Measurements from ENCODE around the gene CREB3.

CREB3 gene

DNA sequence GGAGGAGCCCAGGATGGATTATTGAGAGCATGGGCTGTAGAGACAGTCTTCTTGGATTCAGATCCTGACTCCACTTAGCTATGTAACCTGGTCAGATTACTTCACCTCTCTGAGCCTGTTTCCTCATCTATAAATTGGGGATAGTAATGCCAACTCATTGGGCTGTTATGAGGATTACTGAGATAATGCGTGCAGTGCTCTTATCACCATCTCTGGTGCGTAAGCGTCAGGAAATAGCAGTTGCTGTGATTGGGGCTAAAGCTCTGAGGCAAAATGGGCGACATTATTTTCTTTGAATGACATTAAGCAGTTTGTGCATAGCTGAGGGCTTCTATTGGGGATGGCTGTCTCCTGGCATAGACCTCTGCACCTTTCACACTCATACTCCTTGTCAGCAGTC lies 22.6 kb downstream of the CREB3 start:
- H3K9me3 ChIP-seq (replicated peaks in 1 of 11), result no peaks in the 10 kb centered on the region
- peaks cover 0 to 7% (median 0%) of the 10 kb centered on the region in 11 experiments; a peak in 1 of 22 replicates for H4K20me1 ChIP-seq
- TF ChIP-seq Cebpa-rat (IDR thresholded peaks at IDR 0.05), result no peak
- no peak overlapping the region for H3K9ac ChIP-seq
- no peak overlapping the region for H3K27ac ChIP-seq
- peaks cover 46 to 67% (median 60%) of the 10 kb centered on the region in 10 experiments for H3K4me1 ChIP-seq
- peaks cover 16 to 48% (median 35%) of the 10 kb centered on the region in 11 experiments; a peak in 20 of 22 replicates for H3K36me3 ChIP-seq
- peak overlapping the region in 9 of 11 experiments; percentile 91 to 100 (median 97); a peak in 18 of 22 replicates for H3K4me2 ChIP-seq
- H3K4me3 ChIP-seq, result no peak overlapping the region
- H3K27me3 ChIP-seq, result no peaks in the 10 kb centered on the region

DNA sequence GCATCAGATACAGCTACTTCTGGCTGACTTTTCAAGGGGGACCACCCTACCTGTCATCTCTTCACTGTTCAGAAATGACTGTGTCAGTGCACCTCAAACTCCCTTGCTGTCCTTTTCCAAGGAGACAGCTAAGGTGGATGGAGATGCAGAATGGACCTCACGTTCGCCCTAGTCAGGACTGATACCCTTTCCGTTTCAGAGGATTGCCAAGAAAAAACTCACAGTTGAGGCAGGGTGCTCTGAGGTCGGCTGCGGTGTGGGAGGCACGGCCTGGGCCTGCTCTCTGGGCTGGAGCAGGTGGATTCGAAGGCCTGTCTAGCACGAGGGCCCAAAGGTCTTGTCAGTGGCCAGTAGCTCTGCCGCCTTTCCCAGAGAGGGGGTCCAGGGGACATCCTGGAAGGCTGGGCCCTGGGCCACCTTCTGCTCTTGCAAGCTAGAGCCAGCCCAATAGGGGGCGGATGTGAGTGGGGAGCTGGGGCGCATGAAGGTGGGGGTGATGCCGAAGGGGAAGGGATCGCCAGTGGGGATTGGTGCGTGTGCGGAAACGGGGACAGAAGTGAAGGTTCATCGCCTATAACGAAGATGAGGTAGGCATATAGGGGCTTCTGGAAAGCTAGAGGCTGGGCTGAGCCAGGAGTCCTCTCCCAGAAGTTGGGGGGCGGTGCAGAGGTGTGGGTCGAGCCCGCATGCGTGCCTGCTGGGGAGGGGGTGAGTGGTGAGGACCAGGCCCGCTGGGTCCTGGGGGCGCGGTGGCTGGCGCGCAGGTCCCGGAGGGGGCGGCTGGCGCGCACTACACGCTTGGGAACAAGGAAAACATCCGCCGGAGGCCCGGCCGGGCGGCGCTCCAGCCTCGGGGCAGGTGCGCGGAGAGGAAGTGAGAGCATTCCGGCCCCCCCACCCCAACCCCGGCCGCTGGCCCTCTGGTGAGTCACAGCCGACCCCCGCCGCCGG lies 24.1 kb downstream of the CREB3 start:
- peaks cover 16 to 37% (median 29%) of the 10 kb centered on the region in 11 experiments; a peak in 20 of 22 replicates for H3K36me3 ChIP-seq
- H3K27ac ChIP-seq, result peak overlapping the region in 10 of 11 experiments; percentile 49 to 81 (median 69); a peak in 20 of 22 replicates
- TF ChIP-seq Cebpa-rat (IDR thresholded peaks at IDR 0.05), result no peak
- peak overlapping the region; percentile 56 to 72 (median 60) for H3K4me3 ChIP-seq
- no peaks in the 10 kb centered on the region for H3K9me3 ChIP-seq (replicated peaks in 1 of 11)
- H3K27me3 ChIP-seq, result no peaks in the 10 kb centered on the region
- H3K4me2 ChIP-seq, result peak overlapping the region; percentile 91 to 100 (median 97)
- H3K9ac ChIP-seq, result peak overlapping the region; percentile 49 to 81 (median 69); a peak in 21 of 22 replicates
- peaks cover 50 to 74% (median 69%) of the 10 kb centered on the region in 10 experiments for H3K4me1 ChIP-seq
- peaks cover 0 to 7% (median 0%) of the 10 kb centered on the region in 11 experiments; a peak in 1 of 22 replicates for H4K20me1 ChIP-seq

DNA sequence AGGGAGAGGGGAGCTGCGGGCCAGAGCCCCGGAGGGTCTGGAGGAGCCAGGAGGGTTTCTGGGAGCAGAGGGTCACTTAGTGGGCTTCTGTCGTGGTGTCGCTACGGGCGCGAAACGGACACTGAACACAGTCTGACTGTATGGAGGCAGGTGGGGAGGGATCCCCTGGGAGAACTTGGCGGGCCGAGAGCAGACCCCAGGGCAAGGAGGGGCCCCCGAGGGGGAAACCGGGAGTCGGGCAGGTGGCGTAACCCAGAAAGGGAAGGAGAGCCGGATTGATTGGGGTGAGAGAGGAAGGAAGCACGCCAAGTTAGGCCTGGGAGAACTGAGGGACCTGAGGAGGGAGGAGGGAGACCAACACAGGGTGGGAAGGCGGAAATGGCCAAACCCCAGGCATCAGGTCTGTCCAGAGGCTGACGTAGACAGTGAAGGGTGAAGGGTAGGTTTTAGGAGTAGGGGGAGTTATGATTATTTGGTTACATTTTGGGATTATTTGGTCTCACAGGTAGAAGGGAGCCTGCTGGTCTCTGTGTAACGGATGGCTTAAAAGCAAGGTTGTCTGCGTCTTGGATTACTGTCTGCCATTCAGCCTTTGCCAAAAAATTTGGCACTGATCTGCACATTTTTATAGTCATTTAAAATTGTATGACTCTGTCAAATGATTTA lies 24.9 kb downstream of the CREB3 start:
- peak overlapping the region; percentile 35 to 81 (median 65); a peak in 20 of 22 replicates for H3K27ac ChIP-seq
- H3K27me3 ChIP-seq, result no peaks in the 10 kb centered on the region
- peak overlapping the region; percentile 49 to 81 (median 69); a peak in 20 of 22 replicates for H3K9ac ChIP-seq
- peak overlapping the region; percentile 91 to 100 (median 97) for H3K4me2 ChIP-seq
- TF ChIP-seq Cebpa-rat (IDR thresholded peaks at IDR 0.05), result no peak
- H4K20me1 ChIP-seq, result peaks cover 0 to 7% (median 0%) of the 10 kb centered on the region in 11 experiments; a peak in 1 of 22 replicates
- H3K4me1 ChIP-seq, result peaks cover 50 to 79% (median 70%) of the 10 kb centered on the region in 10 experiments
- peak overlapping the region; percentile 56 to 72 (median 60) for H3K4me3 ChIP-seq
- H3K9me3 ChIP-seq (replicated peaks in 1 of 11), result no peaks in the 10 kb centered on the region
- peaks cover 15 to 29% (median 22%) of the 10 kb centered on the region in 11 experiments; a peak in 20 of 22 replicates for H3K36me3 ChIP-seq

DNA sequence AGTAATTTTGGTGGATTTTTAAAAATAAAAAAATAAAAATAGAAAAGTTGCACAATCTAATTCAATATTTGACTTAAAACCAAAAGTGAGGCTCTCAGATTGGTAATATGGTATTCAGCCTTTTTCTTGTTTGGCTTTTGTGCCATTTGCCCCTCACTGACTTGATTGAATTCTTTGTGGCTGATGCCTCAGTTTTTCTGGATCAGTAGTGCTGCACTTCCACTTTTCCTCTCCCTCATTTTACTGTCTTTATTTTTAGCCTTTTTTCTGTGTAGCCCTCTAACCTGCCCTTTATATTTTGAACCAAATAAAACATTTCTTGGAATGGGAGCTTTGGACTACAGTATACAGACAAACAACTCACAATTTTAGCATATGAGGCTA lies 25.4 kb downstream of the CREB3 start:
- H3K9me3 ChIP-seq (replicated peaks in 1 of 11), result no peaks in the 10 kb centered on the region
- peak overlapping the region in 3 of 10 experiments; percentile 59 to 62 (median 61); a peak in 2 of 20 replicates for H3K4me3 ChIP-seq
- no peaks in the 10 kb centered on the region for H3K27me3 ChIP-seq
- peak overlapping the region; percentile 91 to 100 (median 97); a peak in 21 of 22 replicates for H3K4me2 ChIP-seq
- TF ChIP-seq Cebpa-rat (IDR thresholded peaks at IDR 0.05), result peak in 2 of 11 experiments; percentile 10 to 53; a peak in 1 of 22 replicates
- H3K36me3 ChIP-seq, result peaks cover 10 to 24% (median 16%) of the 10 kb centered on the region in 11 experiments; a peak in 20 of 22 replicates
- H3K4me1 ChIP-seq, result peaks cover 50 to 79% (median 73%) of the 10 kb centered on the region in 10 experiments
- H3K27ac ChIP-seq, result peak overlapping the region in 7 of 11 experiments; percentile 57 to 81 (median 77); a peak in 13 of 22 replicates
- peak overlapping the region in 2 of 11 experiments; percentile 69 to 81; a peak in 4 of 22 replicates for H3K9ac ChIP-seq
- H4K20me1 ChIP-seq, result peaks cover 0 to 7% (median 0%) of the 10 kb centered on the region in 11 experiments; a peak in 1 of 22 replicates

DNA sequence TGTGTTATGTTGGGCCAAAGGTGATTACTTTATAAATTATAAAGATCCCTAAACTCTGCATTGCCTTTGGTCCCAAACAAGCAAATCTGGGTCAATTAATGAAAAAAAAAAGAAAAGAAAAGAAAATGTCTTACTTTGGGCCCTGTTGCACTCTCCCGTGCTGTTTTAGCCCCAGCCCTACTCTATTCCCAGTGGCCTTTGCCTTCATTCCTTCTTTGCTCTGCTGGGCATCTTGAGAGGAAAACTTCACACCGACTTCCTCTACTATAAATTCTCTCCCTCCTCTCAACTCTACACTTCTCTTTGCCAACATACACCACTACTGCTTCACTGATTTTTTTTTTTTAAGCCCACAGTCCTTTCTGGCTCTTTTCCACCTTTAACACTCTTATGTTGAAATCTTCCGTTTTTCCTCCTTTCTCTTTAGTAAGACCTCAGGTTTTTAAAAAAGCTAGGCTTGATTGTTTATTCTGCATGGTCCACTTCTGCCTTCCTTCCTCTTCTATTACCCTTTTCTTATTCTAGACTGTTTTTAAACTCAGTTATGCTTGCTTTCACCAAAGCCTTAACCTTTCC lies 26.1 kb downstream of the CREB3 start:
- H3K27ac ChIP-seq, result peak overlapping the region in 7 of 11 experiments; percentile 22 to 81 (median 77); a peak in 11 of 22 replicates
- peaks cover 50 to 79% (median 73%) of the 10 kb centered on the region in 10 experiments for H3K4me1 ChIP-seq
- H3K4me3 ChIP-seq, result no peak overlapping the region
- H4K20me1 ChIP-seq, result peaks cover 0 to 7% (median 0%) of the 10 kb centered on the region in 11 experiments; a peak in 1 of 22 replicates
- peaks cover 3 to 17% (median 10%) of the 10 kb centered on the region in 11 experiments; a peak in 19 of 22 replicates for H3K36me3 ChIP-seq
- peak overlapping the region; percentile 40 to 100 (median 96) for H3K4me2 ChIP-seq
- H3K27me3 ChIP-seq, result no peaks in the 10 kb centered on the region
- H3K9me3 ChIP-seq (replicated peaks in 1 of 11), result no peaks in the 10 kb centered on the region
- peak overlapping the region in 3 of 11 experiments; percentile 3 to 81 (median 29); a peak in 3 of 22 replicates for H3K9ac ChIP-seq
- TF ChIP-seq Cebpa-rat (IDR thresholded peaks at IDR 0.05), result no peak

DNA sequence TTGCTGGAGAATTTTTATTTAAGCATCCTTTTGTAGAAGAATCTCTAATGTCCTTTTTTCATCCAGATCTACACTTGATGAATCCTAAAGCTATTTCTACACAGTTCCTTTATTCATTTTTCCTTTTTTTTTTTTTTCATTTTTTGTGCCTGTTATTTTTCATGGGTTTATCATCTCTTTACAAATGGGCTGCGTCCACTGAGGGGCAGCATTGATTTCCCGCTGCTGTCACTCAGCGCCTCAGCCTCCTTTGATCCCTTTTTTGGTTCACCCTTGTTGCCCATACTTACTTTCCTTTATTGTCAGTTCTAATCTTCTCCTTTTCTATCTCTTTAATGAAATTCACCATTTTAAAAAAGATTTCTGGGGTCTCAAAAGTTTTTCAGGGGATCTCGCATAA lies 27.3 kb downstream of the CREB3 start:
- Histone ChIP-seq H4K20me1 (peaks cover 0 to 7% (median 0%) of the 10 kb centered on the region in 11 experiments; a peak in 1 of 22 replicates), H3K4me2 (peak overlapping the region in 10 of 11 experiments; percentile 41 to 99 (median 93); a peak in 17 of 22 replicates), H3K9ac (no peak overlapping the region), H3K4me1 (peaks cover 50 to 75% (median 67%) of the 10 kb centered on the region in 10 experiments), H3K9me3 (replicated peaks in 1 of 11) (0 out of 22 replicates have a peak, but pooled peaks cover 0 to 4% (median 0%) of the 10 kb centered on the region in 11 experiments), H3K36me3 (peaks cover 0 to 7% (median 0%) of the 10 kb centered on the region in 11 experiments; a peak in 8 of 22 replicates), H3K27me3 (no peaks in the 10 kb centered on the region), H3K27ac (no peak overlapping the region), H3K4me3 (no peak overlapping the region)
- TF ChIP-seq Cebpa-rat (IDR thresholded peaks at IDR 0.05), result no peak

DNA sequence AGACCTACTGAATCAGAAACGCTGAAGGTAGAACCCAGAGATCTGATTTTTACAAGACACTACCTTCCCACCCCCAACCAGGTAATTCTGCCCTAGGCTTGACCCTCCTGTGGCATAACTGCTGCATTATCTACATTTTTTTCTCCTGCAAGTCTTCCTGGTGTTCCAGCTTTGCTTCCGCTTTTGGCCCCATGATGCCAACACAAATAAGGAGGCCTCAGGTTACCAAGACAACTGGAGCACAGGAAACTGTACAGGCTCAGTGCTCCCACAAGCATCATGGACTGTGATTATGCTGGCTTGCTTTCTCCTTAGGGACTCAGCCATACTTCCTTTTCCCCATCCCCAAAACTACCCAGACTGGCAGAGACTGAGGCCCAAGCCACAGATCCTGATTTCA lies 28.2 kb downstream of the CREB3 start:
- H3K27me3 ChIP-seq, result no peaks in the 10 kb centered on the region
- peaks cover 48 to 69% (median 59%) of the 10 kb centered on the region in 10 experiments for H3K4me1 ChIP-seq
- H3K36me3 ChIP-seq, result no peaks in the 10 kb centered on the region
- TF ChIP-seq Cebpa-rat (IDR thresholded peaks at IDR 0.05), result no peak
- H3K9me3 ChIP-seq (replicated peaks in 1 of 11), result 0 out of 22 replicates have a peak, but pooled peaks cover 0 to 4% (median 0%) of the 10 kb centered on the region in 11 experiments
- H3K4me2 ChIP-seq, result peak overlapping the region; percentile 41 to 99 (median 79)
- H3K27ac ChIP-seq, result peak overlapping the region in 3 of 11 experiments; percentile 14 to 51 (median 40); a peak in 3 of 22 replicates
- H4K20me1 ChIP-seq, result peaks cover 0 to 7% (median 0%) of the 10 kb centered on the region in 11 experiments; a peak in 1 of 22 replicates
- H3K4me3 ChIP-seq, result peak overlapping the region in 1 of 10 experiments; percentile 5; a peak in 1 of 20 replicates
- H3K9ac ChIP-seq, result no peak overlapping the region; a peak in 1 of 22 replicates

DNA sequence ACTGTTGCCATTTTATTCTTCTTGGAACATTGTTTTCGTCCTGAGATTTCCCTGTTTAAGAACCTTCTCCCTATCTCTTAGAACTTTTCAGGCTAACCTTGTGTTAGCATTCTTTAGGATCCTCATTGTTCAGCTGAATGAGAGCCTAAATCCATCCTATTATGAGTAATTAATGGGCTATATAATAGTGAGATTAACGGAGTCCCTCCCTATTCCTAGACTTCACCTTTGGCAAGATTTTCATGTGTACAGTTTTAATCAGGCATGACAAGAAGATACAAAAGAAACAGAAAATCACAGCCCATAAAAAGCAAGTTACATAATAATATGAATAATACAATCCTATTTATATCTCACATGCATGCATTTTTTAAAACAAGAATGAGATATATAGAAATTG lies 30.7 kb downstream of the CREB3 start:
- Histone ChIP-seq H3K4me3 (no peak overlapping the region), H3K4me1 (peaks cover 23 to 44% (median 33%) of the 10 kb centered on the region in 10 experiments), H3K9me3 (replicated peaks in 1 of 11) (0 out of 22 replicates have a peak, but pooled peaks cover 0 to 4% (median 0%) of the 10 kb centered on the region in 11 experiments), H3K27me3 (no peaks in the 10 kb centered on the region), H3K4me2 (no peak overlapping the region), H3K9ac (no peak overlapping the region), H4K20me1 (no peaks in the 10 kb centered on the region), H3K27ac (no peak overlapping the region), H3K36me3 (no peaks in the 10 kb centered on the region)
- no peak for TF ChIP-seq Cebpa-rat (IDR thresholded peaks at IDR 0.05)
